Esophagus mucosa (tissue), 1 donor: ENCODE results near the gene GATB. TPM values are rescaled to one million over a fixed set of nuclear protein-coding genes. Genes with fewer than 3 reads are reported as not detected.

ENCODE experiments used
- ATAC-seq: fragments of 200-7000 bp; cut with Tn5 transposase; one replicate; pipeline ENCODE4 v1.9.1; 2020
- total RNA-seq: library from RNA; stranded (reverse); gene quantifications from one replicate; pipeline ENCODE4 v1.2.4, GENCODE V29; 2023
- donor health status: DM: yes; HTN: yes; CAD: no.

GATB gene
- total RNA-seq, 1 donor from 2014 or later: 22.8 TPM

GRCh38 chr4:151673908-151674520 lies 86.8 kb downstream of the GATB start:
- no peak for ATAC-seq

GRCh38 chr4:151672996-151673395 lies 87.8 kb downstream of the GATB start:
- ATAC-seq: no peak

GRCh38 chr4:151671541-151672059 lies 89.2 kb downstream of the GATB start:
- ATAC-seq: no peak

DNA sequence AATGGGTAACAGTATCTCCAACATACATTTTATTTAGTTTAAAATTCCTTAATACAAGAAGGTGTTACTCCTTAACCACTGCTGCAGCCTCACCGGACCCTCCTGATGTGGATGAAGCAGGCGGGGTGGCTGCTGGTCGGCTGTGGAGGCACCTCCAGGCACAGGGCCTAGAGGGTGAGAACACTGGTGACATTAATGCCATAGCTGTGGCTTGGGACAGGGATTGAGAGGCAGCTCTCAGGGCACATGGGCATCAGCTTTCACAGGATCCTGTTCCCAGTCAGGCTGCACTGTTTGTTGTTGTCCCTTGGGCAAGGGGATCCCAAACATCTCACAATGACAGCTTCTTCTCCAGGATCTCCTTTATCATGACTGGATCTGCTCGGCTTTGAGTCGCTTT lies 90.0 kb downstream of the GATB start:
- no peak for ATAC-seq

GRCh38 chr4:151669990-151670389 lies 90.8 kb downstream of the GATB start:
- ATAC-seq: peak; percentile 86

- ATAC-seq: peak; percentile 81
Observed at GRCh38 chr4:151668689-151669402, 92.0 kb downstream of the GATB start.

GRCh38 chr4:151667666-151668065 lies 93.1 kb downstream of the GATB start:
- no peak for ATAC-seq

- no peak for ATAC-seq
Observed at GRCh38 chr4:151667048-151667447, 93.8 kb downstream of the GATB start.

DNA sequence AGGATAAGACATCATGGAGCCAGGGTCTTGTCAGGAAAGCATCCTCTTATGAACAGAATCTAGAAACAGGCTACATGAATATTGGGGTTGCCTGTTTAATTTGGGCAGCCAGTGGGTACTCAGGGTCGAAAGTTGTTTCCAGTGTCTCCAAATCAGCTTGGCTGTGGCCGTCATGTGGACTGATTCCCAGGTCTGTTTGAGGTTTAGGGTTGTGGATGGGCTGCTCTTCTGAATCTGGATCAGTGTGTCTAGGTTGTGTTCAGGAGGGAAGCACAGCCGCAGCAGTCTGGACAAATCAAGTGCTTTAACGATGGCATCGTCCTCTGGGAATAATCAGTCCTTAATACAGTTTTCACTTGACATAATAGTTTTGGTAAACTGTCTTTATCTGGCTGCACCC lies 94.3 kb downstream of the GATB start:
- no peak for ATAC-seq

DNA sequence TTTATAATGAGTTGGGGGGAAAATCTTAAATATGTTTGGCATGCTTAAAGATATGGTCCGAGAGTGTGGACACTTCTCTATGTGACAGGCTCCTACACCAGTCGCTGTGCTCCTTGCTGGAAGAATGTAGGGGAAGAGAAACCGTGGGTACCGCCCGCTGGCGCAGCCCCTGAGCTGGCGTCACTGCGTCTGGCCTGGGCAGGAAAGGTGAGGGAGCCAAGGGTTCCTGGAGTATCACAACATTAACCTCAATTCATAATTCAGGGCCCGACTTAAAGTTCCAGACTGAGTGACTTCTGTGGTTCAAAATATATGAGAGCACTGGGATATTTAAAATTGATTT lies 95.1 kb downstream of the GATB start:
- ATAC-seq: no peak

- no peak for ATAC-seq
Observed at GRCh38 chr4:151665022-151665784, 95.6 kb downstream of the GATB start.

DNA sequence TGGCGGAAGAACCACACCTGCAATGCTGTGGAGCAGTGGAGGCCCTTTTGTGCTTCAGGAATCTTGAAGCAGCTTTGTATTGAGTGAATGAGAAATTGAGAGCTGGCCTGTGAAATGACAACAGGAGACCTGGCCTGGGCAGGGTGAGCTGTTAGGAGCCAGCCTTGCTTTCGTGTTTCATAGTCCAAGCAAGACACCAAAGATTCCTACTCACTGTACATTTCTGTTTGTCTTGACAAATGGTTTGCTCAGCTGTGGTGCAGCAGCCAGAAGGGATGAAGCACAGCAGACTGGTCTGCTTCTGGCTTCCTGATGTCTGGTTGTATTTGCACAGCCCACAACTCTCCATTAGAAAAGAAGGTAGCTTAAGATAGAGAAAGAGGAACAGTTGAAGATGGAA lies 96.5 kb downstream of the GATB start:
- no peak for ATAC-seq

GRCh38 chr4:151663109-151663508 lies 97.7 kb downstream of the GATB start:
- no peak for ATAC-seq

DNA sequence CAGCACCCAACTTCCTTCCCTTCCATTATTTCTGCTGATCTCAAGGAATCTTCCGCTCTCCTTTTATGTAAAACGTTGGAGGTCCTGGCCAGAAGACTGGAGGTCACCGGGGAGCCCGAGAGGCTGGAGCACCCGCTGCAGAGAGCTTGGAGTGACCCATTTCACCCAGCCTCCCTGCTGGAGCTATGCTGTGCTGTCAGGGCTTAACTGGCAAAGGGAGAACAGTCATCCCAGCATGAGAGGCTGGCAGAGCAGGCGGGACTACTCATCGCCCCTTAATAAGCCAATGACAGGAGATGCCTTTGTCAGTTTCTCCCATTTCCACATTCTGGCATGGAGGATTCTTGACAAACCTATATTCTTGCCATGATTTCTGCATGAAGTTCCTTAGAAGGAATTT lies 98.9 kb downstream of the GATB start:
- no peak for ATAC-seq

GRCh38 chr4:151660676-151661075 lies 100.1 kb downstream of the GATB start:
- ATAC-seq: peak; percentile 50

DNA sequence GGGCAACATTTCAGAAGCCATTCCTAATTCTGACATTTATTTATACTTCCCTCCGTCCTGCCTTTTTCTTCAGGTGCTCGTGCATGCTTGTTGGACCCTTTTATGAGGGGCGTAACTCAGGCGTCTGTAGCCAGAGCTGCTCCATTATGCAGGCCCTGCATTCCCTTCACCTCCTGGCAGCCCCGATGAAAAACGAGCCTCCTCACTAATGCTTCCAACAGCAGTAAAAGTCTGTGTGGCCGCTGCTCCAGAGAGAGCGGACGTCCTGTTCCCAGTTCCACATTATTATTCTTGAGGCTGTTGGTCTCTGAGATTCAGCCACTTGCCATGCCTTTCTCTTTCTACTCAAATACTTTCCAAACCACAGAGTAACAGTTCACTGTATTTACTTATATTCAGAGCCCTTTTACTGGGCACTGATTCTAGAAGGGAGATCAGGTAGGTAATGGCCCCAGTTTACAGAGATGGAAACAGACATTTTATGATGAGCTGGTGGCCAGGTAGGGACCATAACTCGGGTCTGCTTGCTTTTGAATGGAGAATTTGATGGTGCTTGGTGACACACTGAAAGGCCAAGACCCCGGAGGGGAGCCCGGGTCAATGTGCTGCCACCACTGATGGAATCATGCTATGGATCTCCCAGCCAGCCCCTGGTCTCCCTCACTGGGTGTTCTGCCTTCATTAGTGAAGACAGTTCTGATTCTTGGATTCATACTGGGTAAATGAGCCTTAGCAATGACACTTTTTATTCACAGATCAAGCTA lies 101.0 kb downstream of the GATB start:
- ATAC-seq: no peak

DNA sequence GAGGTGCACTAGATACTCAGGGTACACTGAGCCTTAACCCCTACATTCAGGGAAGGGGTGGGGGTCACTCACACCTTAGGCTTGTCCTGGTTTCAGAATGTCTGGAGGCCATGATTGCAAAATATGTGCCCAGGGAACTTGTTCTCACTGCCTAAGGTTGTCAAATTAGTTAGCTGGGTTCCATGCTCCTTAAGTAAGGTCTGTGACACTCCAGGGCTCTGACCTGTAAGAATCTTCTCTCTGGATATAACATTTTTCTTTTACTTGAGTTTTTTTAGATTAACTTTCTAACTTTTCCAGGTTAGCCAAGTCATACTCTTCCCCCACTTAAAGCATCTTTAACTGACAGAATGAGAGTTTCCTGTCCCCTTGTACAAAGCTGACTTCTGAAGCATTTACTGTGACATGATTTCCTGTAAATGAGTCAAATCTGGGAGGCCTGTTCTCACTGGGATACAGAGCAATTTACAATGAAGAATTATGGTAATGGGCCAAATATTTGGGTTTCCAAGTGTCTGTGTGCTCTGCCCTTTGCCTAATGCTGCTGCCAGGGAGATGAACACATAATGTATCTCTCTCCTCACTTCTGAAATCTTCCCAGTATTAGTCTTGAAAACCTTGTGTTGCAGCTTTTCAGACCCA lies 101.7 kb downstream of the GATB start:
- no peak for ATAC-seq

- no peak for ATAC-seq
Observed at GRCh38 chr4:151657896-151658295, 102.9 kb downstream of the GATB start.

GRCh38 chr4:151656058-151656457 lies 104.7 kb downstream of the GATB start:
- ATAC-seq: no peak

DNA sequence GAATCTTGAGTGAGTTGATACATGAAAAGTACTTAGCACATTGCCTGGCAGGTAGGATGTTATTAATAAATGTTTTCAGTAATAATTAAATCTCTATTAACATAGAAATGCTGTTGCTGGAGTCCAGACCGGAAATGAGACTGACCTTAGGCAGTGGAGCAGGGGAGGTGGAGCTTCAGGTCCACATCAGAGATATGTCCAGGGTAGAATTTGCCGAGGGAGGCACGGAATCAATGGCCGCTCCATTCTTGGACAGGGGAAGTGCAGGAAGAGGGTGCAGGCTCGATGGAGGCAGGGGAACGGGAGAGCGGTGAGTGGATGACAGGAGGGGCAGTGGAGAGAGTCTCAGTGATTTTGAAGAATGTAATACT lies 107.3 kb downstream of the GATB start:
- ATAC-seq: no peak

GRCh38 chr4:151652841-151653547 lies 107.8 kb downstream of the GATB start:
- no peak for ATAC-seq

DNA sequence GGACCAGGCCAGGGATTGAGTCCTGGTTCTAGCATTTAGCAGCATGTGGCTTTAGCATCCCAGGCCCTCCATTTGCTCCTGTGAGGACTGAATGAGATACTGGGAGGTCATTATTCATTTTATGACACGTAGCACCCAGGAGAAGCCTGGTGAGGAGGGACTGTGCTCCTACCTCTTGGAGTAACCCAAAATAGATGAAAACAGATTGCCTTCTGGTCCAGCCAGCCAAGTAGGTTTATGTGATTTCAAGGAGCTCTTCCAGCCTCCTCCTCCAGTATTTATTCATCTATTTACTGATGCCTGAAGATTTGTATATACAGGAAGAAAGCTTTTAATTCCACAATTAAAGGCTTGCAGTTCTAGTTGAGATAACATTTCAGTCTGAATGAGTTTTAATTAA lies 109.3 kb downstream of the GATB start:
- ATAC-seq: no peak
